Hematopoietic multipotent progenitor cell treated with erythropoietin and hydrocortisone succinate and interleukin-3 and kit ligand, for 17 days (in vitro differentiated cells): Measurements from ENCODE around the gene ORAI3.
"Not testable (repeated sequence)": the region's sequence is repeated elsewhere in the genome, so short reads cannot be mapped to it uniquely, and the experiment has no call there.

Source experiments
- DNase-seq: peaks from one replicate; pipeline ENCODE4 v3.0.0-alpha.2; 2015; ENCODE audit warnings: low spot score

The ORAI3 gene

GRCh38 chr16:30924076-30924912 is 24.6 kb upstream of the ORAI3 start:
- no peak for DNase-seq

GRCh38 chr16:30924913-30925631 is 23.8 kb upstream of the ORAI3 start:
- DNase-seq: no peak

GRCh38 chr16:30925632-30925987 is 23.3 kb upstream of the ORAI3 start:
- no peak for DNase-seq

- DNase-seq: no peak
Measured at GRCh38 chr16:30925995-30926811, 22.7 kb upstream of the ORAI3 start.

GRCh38 chr16:30926937-30927788 is 21.7 kb upstream of the ORAI3 start:
- no peak for DNase-seq

DNA sequence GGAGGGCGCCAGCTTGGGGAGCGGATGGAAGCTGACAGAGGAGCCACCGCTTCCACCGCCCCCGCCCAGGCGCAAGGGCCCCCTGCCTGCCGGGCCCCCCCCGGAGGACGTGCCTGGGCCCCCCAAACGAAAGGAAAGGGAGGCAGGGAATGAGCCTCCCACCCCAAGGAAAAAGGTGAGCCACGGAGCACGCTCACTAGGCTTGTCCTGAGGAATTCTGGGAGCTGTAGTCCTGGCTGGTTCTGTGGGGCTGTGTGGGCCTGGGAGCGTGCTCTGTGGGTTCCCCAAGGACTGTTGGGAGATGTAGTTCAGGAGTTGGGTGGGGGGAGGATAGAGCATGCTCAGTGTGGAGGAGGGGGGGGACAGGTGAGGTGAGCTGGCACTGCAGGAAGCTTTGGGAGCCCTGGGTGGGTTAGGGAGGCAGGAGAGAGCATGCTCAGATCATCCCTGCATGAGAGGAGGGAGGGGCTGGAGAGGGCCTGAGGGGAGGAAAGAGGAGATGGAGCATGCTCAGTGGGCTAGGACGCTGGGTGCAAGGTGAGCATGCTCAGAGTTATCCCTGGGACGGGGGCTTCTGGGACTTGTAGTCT is 21.0 kb upstream of the ORAI3 start:
- DNase-seq: no peak

GRCh38 chr16:30928390-30928789 is 20.5 kb upstream of the ORAI3 start:
- no peak for DNase-seq

- no peak for DNase-seq
Measured at GRCh38 chr16:30929167-30929566, 19.7 kb upstream of the ORAI3 start.

GRCh38 chr16:30930160-30930571 is 18.7 kb upstream of the ORAI3 start:
- no peak for DNase-seq

DNA sequence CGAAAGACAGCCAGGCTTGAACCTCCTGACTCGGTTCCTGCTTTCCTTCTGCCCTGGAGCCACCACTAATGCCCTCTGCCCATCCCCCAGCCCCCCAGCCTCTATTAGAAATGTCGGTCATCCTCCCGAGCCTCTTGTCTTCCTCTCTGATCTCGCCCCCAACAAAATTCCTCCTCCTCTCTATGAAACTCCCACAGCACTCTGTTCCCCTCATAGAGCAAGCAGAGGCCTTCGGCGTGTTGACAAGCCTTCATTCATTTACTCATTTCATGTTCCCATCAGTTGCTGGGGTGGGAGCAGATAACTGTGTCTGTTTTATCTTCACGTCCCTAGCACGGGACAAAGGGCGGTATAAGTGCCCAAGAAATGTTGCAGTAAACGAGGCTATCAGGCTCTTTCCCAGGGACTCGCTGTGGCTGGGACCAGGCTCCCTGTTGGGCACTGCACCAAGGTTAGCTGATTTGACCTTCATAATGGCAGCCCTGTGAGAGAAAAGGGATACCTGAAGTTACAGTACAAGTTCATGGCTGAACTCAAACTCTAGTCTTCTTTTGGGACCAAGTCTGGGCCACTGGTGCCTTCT is 17.7 kb upstream of the ORAI3 start:
- DNase-seq: no peak

- peak; percentile 59 for DNase-seq
Measured at GRCh38 chr16:30934827-30935557, 13.9 kb upstream of the ORAI3 start.

DNA sequence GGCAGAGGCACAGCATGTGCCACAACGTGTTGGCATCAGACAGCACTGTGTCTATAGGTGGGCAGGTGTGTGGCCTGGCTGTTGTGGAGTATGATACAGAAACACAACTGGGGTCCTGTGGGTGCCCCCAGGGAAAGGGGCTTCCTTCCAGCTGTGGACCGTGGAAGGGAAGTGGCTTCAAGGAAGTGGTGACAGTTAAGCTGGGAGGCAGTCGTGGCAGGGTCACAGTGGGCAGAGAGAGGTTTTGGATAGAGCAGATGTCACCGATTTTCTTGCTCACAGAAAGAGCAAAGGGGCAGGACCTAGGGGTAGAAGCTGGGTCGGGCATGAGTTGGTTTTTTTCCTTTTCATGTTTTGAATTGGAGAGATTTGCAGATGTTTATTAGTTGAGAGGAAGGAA is 11.2 kb upstream of the ORAI3 start:
- no peak for DNase-seq

DNA sequence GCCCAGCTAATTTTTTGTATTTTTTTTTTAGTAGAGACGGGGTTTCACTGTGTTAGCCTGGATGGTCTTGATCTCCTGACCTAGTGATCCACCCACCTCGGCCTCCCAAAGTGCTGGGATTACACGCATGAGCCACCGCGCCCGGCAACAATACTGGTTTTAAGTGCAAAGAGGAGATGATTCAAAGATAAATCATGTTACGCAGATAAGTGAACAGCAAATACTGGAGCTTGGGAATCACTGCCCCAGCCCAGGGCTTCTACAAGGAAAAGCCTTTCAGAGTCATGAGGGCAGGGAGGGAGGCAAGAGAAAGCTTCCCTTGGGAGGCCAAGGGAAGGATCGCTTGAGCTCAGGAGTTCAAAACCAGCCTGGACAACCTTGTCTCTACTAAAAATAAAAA is 9.3 kb upstream of the ORAI3 start:
- not testable (repeated sequence) for DNase-seq

DNA sequence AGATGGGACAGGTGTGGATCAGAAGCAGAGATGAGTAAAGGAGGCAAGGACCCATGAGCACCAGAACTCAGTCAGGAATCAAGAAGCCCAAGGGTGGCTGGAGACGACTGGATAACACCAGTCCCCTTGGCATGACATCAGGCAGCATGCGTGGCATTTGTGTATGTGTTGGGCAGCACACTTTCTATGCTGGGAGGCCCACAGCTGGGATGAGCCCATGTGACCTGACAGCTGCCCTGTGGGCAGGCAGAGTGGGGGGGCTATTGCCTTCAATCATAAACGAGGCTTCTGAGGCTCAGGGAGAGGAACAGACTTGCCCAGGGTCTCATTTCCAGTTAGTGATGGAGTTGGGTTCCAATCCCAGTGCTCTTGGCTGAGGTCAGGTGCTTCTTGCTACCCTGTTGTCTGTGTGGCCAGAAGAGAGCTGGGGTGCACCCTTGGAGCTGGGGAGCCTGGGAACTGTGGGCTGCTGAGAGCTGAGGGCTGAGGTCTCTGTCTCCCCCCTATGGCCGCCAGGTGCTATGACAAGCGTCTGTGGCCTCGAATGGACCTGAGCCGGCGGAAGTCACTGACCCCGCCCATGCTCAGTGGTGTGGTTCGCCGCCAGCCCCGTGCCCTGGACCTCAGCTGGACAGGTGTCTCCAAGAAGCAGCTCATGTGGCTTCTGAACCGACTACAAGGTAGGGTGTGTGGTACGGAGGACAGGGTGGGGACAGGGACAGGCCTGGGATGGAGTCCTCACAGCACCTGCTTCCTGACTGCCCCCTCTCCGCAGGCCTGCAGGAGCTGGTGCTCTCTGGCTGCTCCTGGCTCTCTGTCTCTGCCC is 7.1 kb upstream of the ORAI3 start:
- peak; percentile 88 for DNase-seq

GRCh38 chr16:30942426-30942806 is 6.5 kb upstream of the ORAI3 start:
- DNase-seq: no peak

DNA sequence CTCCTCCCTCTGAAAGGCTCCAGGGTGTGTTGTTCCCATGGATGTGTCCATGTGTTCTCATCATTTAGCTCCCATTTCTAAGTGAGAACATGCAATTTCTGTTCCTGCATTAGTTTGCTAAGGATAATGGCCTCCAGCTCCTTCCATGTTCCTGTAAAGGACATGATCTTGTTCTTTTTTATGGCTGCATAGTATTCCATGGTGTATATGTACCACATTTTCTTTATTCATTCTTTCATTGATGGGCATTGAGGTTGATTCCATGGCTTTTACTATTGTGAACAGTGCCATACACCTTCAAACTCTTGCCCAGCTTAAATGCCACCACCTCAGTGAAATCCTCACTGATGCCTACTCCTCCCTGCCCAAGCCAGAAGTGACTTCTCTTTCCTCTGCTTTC is 4.5 kb upstream of the ORAI3 start:
- no peak for DNase-seq

DNA sequence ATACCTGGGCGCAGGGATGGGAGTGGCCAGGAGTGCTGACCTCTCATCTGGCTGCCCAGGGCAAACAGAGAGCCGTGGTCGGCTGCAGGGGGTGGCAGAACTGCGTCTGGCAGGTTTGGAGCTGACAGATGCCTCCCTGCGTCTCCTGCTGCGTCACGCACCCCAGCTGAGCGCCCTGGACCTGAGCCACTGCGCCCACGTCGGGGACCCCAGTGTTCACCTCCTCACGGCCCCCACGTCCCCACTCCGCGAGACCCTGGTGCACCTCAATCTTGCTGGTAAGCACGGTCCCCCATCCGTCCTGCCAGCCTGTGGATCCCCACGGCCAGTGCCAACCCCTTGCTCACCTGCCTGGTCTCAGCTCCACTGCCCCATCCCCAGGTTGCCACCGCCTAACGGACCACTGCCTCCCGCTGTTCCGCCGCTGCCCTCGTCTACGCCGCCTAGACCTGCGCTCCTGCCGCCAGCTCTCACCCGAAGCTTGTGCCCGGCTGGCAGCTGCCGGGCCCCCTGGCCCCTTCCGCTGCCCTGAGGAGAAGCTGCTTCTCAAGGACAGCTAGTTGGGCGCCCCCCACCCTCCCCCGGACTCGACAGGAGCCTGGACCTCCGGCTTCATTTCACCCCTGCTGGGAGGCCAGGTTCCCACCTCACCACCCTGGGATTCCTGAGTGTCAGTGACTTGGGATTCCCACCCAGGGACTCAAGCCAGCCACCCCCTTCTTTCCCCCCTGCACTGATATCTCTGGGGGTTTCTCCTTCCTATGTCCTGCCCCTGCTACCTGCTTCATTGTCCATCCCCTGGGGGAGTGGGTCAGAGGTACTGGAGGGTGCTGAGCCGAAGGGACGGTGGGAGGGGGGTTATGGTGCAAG is 2.0 kb upstream of the ORAI3 start:
- no peak for DNase-seq

- no peak for DNase-seq
Measured at GRCh38 chr16:30947541-30947858, 1.4 kb upstream of the ORAI3 start.
